Activated naive CD8-positive, alpha-beta T cell treated with anti-CD3 and anti-CD28 coated beads, Interleukin-2, amount 10 ng/mL, durations not matched to agents 7 days and 5 days (primary cell): ENCODE results near the gene NOTCH1. TPM values are rescaled to one million over a fixed set of nuclear protein-coding genes. Genes with fewer than 3 reads are reported as not detected.
A peak's percentile ranks its signal among the peaks of the same experiment; 100 is the strongest.

Experiments used
- ATAC-seq: fragments of 150-1000 bp; cut with Tn5 transposase; one replicate; pipeline ENCODE4 v1.10.0; 2021; ENCODE audit warnings: low read depth, moderate library complexity
- POLR2A ChIA-PET: fragments of 350-600 bp; sonication (Branson Sonifier 250); formaldehyde crosslinking; loops from one replicate; lab custom pipeline; 2021; ENCODE audit warnings: antibody characterized with exemption; lab: Charles Lee
- DNase-seq: peaks from one replicate; pipeline ENCODE4 v3.0.0; 2021
- H3K27ac Mint-ChIP-seq: one replicate; pipeline ENCODE4 v1.8.0; 2022; ENCODE audit warnings: mild to moderate bottlenecking, mixed read lengths
- H3K27me3 Mint-ChIP-seq: one replicate; pipeline ENCODE4 v1.8.0; 2022; ENCODE audit warnings: mild to moderate bottlenecking, moderate library complexity, mixed read lengths
- H3K36me3 Mint-ChIP-seq: one replicate; pipeline ENCODE4 v1.8.0; 2021; ENCODE audit warnings: mild to moderate bottlenecking, mixed read lengths
- H3K4me1 Mint-ChIP-seq: one replicate; pipeline ENCODE4 v1.8.0; 2021; ENCODE audit warnings: mixed read lengths
- H3K4me3 Mint-ChIP-seq: one replicate; pipeline ENCODE4 v1.8.0; 2022; ENCODE audit warnings: mild to moderate bottlenecking, moderate library complexity, mixed read lengths
- H3K9me3 Mint-ChIP-seq: one replicate; pipeline ENCODE4 v1.8.0; 2021; ENCODE audit warnings: mixed read lengths
- total RNA-seq, 2 experiments: library from RNA; stranded (reverse); gene quantifications; one replicate each; pipeline ENCODE4 v1.2.3, GENCODE V29; 2021

The NOTCH1 gene
- total RNA-seq, 2 experiments from 2014 or later, result 67.0 to 70.2 TPM

DNA sequence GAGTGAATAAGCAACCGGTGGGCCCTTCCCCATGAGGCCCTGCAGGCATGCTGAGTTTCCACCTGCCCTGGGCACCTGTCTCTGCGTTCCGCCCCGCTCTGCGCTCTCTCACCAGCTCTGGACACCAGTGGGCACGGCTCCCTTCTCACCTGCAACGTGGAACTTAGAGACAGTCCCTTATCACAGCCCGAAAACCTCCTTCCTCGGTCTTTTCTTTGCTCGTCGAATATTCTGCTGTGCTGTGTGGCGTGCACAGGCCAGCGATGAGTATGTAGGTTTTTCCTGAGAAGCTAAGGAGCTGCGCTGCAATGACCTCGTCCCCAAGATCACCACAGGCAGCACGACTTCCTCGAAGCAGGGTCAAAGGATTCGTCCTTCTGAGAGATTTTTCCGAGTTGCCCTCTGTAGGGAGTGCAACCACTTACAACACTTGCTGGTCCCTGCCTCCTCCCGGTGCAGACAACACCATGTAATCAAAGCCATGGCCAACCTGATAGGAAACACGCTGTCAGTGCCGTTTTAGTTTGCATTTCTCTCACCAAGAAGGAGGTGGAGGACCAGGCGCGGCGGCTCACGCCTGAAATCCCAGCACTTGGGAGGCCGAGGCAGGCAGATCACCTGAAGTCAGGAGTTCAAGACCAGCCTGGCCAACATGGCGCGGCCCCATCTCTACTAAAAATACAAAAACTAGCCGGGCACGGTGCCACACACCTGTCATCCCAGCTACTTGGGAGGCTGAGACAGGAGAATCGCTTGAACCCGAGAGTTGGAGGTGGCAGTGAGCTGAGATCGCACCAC lies 27.2 kb upstream of the NOTCH1 start:
- POLR2A ChIA-PET, result interaction anchor here (0.5 to 0.6 kb wide), 2 partner anchors 129 to 241 kb away, joined by 3 to 7 read pairs; no protein-coding TSS in a partner anchor
- no peak overlapping the region for H3K27ac Mint-ChIP-seq
- DNase-seq, result no peak
- H3K4me3 Mint-ChIP-seq, result no peak overlapping the region
- no peaks in the 10 kb centered on the region for H3K4me1 Mint-ChIP-seq
- no peak for ATAC-seq
- H3K9me3 Mint-ChIP-seq, result peaks cover 4% of the 10 kb centered on the region
- peaks cover 2% of the 10 kb centered on the region for H3K27me3 Mint-ChIP-seq
- H3K36me3 Mint-ChIP-seq, result no peaks in the 10 kb centered on the region

- Mint-ChIP-seq H3K36me3 (no peaks in the 10 kb centered on the region), H3K4me3 (no peak overlapping the region), H3K9me3 (peaks cover 4% of the 10 kb centered on the region), H3K4me1 (no peaks in the 10 kb centered on the region), H3K27me3 (peaks cover 2% of the 10 kb centered on the region), H3K27ac (no peak overlapping the region)
- ATAC-seq (no peak), DNase-seq (no peak)
- POLR2A ChIA-PET, result interaction anchor here (0.5 to 0.6 kb wide), 3 partner anchors 128 to 551 kb away, joined by 3 to 7 read pairs (median 3); no protein-coding TSS in a partner anchor
Observed at GRCh38 chr9:136572003-136572827, 26.4 kb upstream of the NOTCH1 start.

- H3K27ac Mint-ChIP-seq, result no peak overlapping the region
- ATAC-seq (no peak), DNase-seq (no peak)
- H3K27me3 Mint-ChIP-seq, result peaks cover 2% of the 10 kb centered on the region
- H3K4me1 Mint-ChIP-seq, result no peaks in the 10 kb centered on the region
- POLR2A ChIA-PET, result interaction anchor here (0.6 kb wide), 1 partner anchor 552 kb away, joined by 3 read pairs; no protein-coding TSS in a partner anchor
- H3K9me3 Mint-ChIP-seq, result peaks cover 4% of the 10 kb centered on the region
- H3K36me3 Mint-ChIP-seq, result no peaks in the 10 kb centered on the region
- H3K4me3 Mint-ChIP-seq, result no peak overlapping the region
Observed at GRCh38 chr9:136571531-136571930, 25.7 kb upstream of the NOTCH1 start.

GRCh38 chr9:136570916-136571315 lies 25.1 kb upstream of the NOTCH1 start:
- Mint-ChIP-seq H3K36me3 (no peaks in the 10 kb centered on the region), H3K4me3 (no peak overlapping the region), H3K27ac (no peak overlapping the region), H3K9me3 (peaks cover 4% of the 10 kb centered on the region), H3K4me1 (no peaks in the 10 kb centered on the region), H3K27me3 (peaks cover 2% of the 10 kb centered on the region)
- POLR2A ChIA-PET, result no interaction called here
- DNase-seq (no peak), ATAC-seq (no peak)

DNA sequence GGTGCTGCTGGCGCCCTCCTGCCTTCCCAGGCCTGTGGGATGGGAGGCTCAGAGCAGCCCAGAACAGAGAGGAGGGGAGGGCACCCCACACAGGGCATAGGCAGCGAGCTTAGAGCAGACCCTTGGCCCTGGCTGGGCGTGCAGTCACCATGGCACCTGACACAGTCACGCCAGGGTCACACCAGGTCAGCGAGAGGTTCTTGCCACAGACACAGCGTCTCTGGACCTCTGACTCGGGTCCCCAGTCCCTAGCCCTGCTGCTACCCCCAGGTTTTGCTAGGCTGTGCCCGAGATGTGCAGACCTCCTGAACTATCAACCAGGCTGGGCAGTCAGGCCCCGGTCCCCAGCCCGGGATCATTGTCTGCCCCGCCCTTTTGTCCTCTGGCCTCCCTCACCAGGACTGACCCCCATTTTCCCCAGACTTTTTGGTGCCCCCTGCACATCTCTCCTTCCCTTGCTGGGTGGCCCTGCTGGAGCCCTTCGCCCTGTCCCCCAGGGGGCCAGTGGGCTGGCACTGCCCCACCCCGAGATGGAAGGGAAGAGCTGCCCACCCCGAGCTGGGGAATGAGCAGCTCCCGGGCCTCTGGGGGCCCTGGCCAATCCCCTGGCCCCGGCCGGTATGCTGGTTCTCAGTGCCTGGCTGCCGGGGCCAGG lies 24.5 kb upstream of the NOTCH1 start:
- peaks cover 2% of the 10 kb centered on the region for H3K27me3 Mint-ChIP-seq
- H3K4me1 Mint-ChIP-seq, result no peaks in the 10 kb centered on the region
- ATAC-seq (no peak), DNase-seq (no peak)
- H3K36me3 Mint-ChIP-seq, result no peaks in the 10 kb centered on the region
- H3K27ac Mint-ChIP-seq, result no peak overlapping the region
- POLR2A ChIA-PET, result no interaction called here
- H3K9me3 Mint-ChIP-seq, result peaks cover 4% of the 10 kb centered on the region
- no peak overlapping the region for H3K4me3 Mint-ChIP-seq

GRCh38 chr9:136569526-136570148 lies 23.8 kb upstream of the NOTCH1 start:
- H3K27ac Mint-ChIP-seq, result no peak overlapping the region
- H3K4me3 Mint-ChIP-seq, result no peak overlapping the region
- DNase-seq (no peak), ATAC-seq (peak; percentile 7)
- no peaks in the 10 kb centered on the region for H3K4me1 Mint-ChIP-seq
- peaks cover under 1% of the 10 kb centered on the region for H3K27me3 Mint-ChIP-seq
- H3K9me3 Mint-ChIP-seq, result peaks cover 4% of the 10 kb centered on the region
- no peaks in the 10 kb centered on the region for H3K36me3 Mint-ChIP-seq
- POLR2A ChIA-PET, result no interaction called here

DNA sequence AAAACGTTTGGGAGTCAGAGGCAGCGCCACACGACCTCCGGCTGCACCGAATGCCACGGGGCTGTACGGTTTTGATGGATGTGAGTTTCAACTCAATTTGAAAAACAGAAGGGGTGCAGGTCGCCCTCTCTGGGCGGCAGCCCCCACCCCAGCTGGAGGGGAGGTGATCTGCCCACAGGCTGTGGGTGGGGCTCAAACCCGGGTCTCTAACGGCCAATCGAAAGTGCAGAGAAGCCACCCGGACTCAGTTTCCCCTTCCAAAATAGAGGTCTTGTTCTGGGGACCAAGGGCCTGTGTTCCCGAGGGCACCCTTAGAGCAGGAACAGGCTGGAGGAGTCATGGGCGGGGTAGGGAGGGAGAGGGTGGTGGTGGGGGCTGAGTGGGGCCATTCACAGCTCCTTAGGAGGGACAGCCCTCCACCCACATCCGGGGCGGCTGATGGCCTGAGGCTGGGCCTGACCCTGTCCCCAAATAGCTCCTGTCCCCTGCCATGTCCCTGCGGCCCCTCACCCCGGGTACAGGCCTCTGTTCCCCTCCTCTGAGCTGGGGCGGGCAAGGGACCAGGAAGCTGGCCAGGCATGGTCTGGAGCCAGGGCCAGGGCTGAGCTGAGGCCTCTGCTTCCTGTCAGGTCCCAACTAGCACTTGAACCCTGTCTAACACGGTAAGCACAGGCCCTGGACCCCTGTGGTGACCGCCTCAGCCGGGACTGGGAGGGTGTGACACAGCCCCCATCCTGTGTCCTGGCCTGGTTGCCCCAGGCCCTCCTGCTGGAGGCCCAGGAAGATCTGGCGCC lies 22.6 kb upstream of the NOTCH1 start:
- DNase-seq (no peak), ATAC-seq (no peak)
- no peak overlapping the region for H3K27ac Mint-ChIP-seq
- no peak overlapping the region for H3K4me3 Mint-ChIP-seq
- H3K9me3 Mint-ChIP-seq, result peaks cover 4% of the 10 kb centered on the region
- POLR2A ChIA-PET, result no interaction called here
- no peaks in the 10 kb centered on the region for H3K36me3 Mint-ChIP-seq
- no peaks in the 10 kb centered on the region for H3K4me1 Mint-ChIP-seq
- H3K27me3 Mint-ChIP-seq, result no peaks in the 10 kb centered on the region

- Mint-ChIP-seq H3K27ac (no peak overlapping the region), H3K4me3 (no peak overlapping the region), H3K9me3 (peaks cover 4% of the 10 kb centered on the region), H3K4me1 (no peaks in the 10 kb centered on the region), H3K36me3 (no peaks in the 10 kb centered on the region), H3K27me3 (no peaks in the 10 kb centered on the region)
- ATAC-seq (no peak), DNase-seq (no peak)
- POLR2A ChIA-PET, result no interaction called here
Observed at GRCh38 chr9:136567651-136568287, 21.9 kb upstream of the NOTCH1 start.

GRCh38 chr9:136566901-136567300 lies 21.1 kb upstream of the NOTCH1 start:
- Mint-ChIP-seq H3K9me3 (peaks cover 4% of the 10 kb centered on the region), H3K27me3 (no peaks in the 10 kb centered on the region), H3K4me3 (no peak overlapping the region), H3K4me1 (no peaks in the 10 kb centered on the region), H3K27ac (no peak overlapping the region), H3K36me3 (no peaks in the 10 kb centered on the region)
- no peak for ATAC-seq
- POLR2A ChIA-PET, result no interaction called here
- no peak for DNase-seq

- peaks cover 4% of the 10 kb centered on the region for H3K9me3 Mint-ChIP-seq
- no peak overlapping the region for H3K27ac Mint-ChIP-seq
- H3K36me3 Mint-ChIP-seq, result no peaks in the 10 kb centered on the region
- H3K27me3 Mint-ChIP-seq, result no peaks in the 10 kb centered on the region
- DNase-seq, result no peak
- no peak overlapping the region for H3K4me3 Mint-ChIP-seq
- no peak for ATAC-seq
- no peaks in the 10 kb centered on the region for H3K4me1 Mint-ChIP-seq
- POLR2A ChIA-PET, result no interaction called here
Observed at GRCh38 chr9:136566553-136566895, 20.7 kb upstream of the NOTCH1 start.

DNA sequence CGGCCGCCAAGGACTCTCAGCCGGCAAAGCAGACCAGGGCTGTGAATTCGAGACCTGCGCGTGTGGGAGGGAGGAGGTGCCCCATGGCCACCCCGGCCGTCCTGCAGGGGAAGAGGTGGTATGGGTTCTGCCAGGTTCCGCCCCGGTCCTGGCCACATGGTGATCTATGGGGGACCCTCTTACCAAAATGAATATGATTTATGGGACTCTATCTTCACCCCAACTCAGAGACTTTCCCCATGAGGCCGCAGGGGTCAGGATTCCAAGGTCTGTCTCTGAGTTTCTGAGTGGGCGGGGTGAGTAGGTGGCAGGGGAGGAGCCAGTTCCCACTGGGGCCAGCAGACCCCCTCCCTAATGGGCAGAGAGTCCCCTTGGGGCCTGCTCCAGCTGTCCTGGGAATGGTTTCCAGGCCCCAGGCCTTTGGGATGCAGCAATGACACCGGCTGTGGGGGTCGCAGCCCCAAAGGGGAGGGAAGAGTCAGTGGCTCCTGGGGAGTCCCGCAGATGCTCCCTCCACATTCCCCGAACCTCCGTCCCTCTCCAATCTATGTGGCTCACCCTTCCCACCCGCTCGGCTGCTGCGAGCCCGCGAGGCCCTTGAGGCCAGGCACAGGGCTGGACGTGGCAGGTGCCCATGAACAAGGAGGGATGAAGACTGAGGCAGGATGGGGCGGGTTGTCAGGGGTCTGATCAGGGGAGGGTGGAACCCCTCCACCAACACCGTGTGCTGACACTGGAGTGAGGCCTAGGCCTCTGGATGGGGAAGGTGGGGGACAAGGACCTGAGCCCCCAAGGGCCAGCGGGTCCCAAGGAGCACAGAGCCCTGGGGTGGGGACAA lies 20.1 kb upstream of the NOTCH1 start:
- Mint-ChIP-seq H3K36me3 (no peaks in the 10 kb centered on the region), H3K27ac (no peak overlapping the region), H3K9me3 (peaks cover 4% of the 10 kb centered on the region), H3K4me1 (no peaks in the 10 kb centered on the region), H3K27me3 (no peaks in the 10 kb centered on the region), H3K4me3 (no peak overlapping the region)
- POLR2A ChIA-PET, result no interaction called here
- DNase-seq, result no peak
- ATAC-seq, result no peak
